GM12874 (cell line): ENCODE measurements around the gene AFF3.

Experiments used
- TF ChIP-seq, protein P1 (sequence below): IDR thresholded peaks from 2 replicates; pipeline ENCODE4 v1.5.1; 2011; ENCODE audit warnings: low read depth, mild to moderate bottlenecking, control low read depth, low read length, moderate library complexity; ENCODE audit not compliant: insufficient read depth

AFF3 gene

DNA sequence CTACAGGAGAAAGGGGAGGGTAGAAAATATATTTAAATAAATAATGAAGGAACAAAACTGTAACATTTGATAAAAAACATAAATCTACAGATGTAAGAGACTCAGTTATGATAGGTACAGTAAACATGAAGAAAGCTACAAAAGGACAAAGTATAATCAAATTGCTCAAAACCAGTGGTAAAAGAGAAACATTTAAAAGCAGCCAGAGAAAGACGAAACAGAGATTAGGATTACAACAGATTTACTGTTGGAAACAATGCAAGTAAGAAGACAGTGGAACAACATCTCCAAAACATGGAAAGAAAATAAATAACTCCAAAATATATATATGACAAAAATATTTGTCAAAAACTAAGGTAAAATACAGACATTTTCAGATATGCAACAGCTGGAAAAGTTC lies 344.9 kb downstream of the AFF3 start:
- TF ChIP-seq, protein P1, sequence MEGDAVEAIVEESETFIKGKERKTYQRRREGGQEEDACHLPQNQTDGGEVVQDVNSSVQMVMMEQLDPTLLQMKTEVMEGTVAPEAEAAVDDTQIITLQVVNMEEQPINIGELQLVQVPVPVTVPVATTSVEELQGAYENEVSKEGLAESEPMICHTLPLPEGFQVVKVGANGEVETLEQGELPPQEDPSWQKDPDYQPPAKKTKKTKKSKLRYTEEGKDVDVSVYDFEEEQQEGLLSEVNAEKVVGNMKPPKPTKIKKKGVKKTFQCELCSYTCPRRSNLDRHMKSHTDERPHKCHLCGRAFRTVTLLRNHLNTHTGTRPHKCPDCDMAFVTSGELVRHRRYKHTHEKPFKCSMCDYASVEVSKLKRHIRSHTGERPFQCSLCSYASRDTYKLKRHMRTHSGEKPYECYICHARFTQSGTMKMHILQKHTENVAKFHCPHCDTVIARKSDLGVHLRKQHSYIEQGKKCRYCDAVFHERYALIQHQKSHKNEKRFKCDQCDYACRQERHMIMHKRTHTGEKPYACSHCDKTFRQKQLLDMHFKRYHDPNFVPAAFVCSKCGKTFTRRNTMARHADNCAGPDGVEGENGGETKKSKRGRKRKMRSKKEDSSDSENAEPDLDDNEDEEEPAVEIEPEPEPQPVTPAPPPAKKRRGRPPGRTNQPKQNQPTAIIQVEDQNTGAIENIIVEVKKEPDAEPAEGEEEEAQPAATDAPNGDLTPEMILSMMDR, result no peak

DNA sequence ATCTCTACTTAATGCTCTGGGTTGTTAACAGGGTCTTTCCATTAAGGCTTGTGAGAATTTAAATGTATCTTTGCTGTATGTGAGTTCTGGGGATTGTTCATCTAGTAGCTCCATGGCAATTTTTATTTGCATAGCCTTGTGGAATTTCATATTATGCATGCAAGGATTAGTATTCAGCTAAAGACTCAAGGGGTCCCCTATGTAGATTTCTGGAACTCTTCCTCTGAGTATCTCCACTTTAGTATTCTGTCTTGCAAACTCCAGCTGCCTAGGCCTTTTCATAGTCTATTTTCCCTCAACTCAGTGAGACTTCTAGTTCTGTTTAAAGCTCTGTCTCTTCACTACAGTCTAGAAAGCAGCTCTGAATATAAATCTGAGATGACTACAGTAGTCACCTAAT lies 348.0 kb downstream of the AFF3 start:
- TF ChIP-seq, protein P1, result no peak

DNA sequence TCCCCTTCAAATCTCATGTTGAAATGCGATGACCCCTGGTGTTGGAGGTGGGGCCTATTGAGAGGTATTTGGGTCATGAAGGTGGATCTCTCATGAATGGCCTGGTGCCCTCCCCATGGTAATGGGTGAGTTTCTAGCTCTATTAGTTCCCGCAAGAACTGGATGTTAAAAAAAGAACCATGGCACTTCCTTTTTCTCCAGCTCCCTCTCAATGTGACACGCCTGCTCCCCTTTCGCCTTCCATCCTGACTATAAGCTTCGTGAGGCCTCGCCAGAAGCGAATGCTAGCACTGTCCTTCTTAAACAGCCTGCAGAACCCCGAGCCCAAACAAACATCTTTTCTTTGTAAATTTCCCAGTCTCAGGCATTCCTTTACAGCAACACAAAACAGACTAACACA lies 349.4 kb downstream of the AFF3 start:
- TF ChIP-seq, protein P1, result no peak

DNA sequence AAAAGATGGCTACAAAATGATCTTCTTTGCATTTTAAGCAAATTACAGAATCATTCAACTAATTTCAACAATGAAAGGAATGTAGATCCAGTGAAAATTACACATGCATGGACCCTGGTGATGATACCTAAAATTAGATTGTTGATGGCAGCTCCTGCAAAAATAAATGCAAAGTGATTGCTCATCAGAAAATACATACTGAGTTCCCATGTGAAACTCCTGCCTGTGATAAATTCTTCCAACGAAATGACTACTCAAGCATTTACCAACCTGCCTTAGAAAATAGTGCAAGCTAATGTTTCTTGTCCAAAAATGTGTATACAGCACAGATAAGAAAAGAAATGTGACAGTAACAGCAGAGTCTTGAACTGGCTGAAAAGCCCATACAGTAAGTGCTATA lies 352.5 kb downstream of the AFF3 start:
- TF ChIP-seq, protein P1, result no peak

- TF ChIP-seq, protein P1, result no peak
These were observed 354.5 kb downstream of the AFF3 start for GRCh38 chr2:99787769-99788382.

DNA sequence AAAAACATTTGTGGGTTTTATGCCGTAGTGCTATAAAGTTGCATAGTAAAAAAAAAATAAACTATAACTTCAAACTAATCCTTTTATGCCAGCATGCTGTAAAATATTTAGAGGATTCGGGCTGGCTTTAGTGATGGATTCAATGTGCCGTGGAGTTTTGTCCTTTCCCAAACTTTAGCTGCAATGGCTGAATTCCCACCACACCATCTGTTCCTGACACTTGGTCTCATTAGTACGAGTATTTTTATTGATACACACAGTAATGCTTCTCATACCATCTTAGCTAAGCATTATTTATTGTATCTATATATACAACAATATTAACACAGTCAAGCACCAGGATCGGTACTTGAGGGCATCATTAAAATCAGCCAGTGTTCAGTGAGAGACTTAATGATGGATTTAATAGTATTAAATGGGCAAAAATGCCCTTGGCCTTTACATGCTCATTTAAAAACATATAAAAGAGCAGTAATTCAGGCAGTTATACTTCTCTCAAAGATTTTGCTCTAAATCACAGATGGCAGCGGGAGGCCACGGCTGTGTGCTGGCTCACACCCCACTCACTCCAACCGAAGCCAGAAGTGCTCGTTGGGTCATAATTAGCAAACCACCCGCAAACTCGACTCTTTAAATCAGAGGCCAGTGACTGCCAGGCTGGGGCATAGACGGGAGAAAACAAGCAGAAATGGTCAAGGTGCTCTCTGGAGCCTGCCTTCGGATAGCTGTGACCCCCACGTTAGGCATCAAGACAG lies 355.6 kb downstream of the AFF3 start:
- TF ChIP-seq, protein P1, result no peak

DNA sequence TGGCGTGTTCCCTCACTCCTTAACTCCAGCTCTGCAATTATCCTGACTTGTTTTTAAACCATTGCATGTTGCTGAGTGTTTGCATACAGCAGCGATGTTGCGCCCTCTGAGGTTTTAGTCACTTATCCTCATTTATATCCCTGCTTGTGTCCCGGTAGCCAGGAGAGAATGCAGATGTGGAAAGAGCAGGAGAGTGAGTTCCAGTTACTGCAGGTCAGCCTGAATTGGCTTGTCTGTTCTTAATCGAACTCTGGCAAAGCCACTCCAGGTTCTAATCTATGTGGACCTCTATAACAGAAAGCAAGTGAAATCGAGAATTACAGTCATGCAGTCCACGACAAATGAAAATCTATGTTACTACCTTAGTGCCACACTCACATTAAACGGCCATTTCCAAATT lies 357.4 kb downstream of the AFF3 start:
- TF ChIP-seq, protein P1, result no peak
